Nephron progenitor cell (in vitro differentiated cells): ENCODE measurements around the gene SNX25.
"Not testable (repeated sequence)": the region's sequence is repeated elsewhere in the genome, so short reads cannot be mapped to it uniquely, and the experiment has no call there.

Source experiments
- DNase-seq: peaks from one replicate; pipeline ENCODE4 v3.0.0; 2021
- H3K27ac Mint-ChIP-seq: 2 replicates; pipeline ENCODE4 v1.8.0; 2021; ENCODE audit warnings: mild to moderate bottlenecking, moderate library complexity, mixed read lengths
- H3K27me3 Mint-ChIP-seq: 2 replicates; pipeline ENCODE4 v1.8.0; 2021; ENCODE audit warnings: mild to moderate bottlenecking, low read depth, mixed read lengths; ENCODE audit not compliant: poor library complexity
- H3K36me3 Mint-ChIP-seq: 2 replicates; pipeline ENCODE4 v1.8.0; 2021; ENCODE audit warnings: low read depth, mixed read lengths
- H3K4me1 Mint-ChIP-seq: 2 replicates; pipeline ENCODE4 v1.8.0; 2021; ENCODE audit warnings: mixed read lengths
- H3K4me3 Mint-ChIP-seq: 2 replicates; pipeline ENCODE4 v1.8.0; 2021; ENCODE audit warnings: mild to moderate bottlenecking, moderate library complexity, mixed read lengths
- H3K9me3 Mint-ChIP-seq: 2 replicates; pipeline ENCODE4 v1.8.0; 2021; ENCODE audit warnings: mild to moderate bottlenecking, moderate library complexity, mixed read lengths
- TF ChIP-seq, protein P1 (sequence below): fragments of 200-600 bp; sonication (generic); IDR thresholded peaks from 2 replicates; pipeline ENCODE4 v1.5.0; 2021; ENCODE audit warnings: antibody characterized with exemption

The SNX25 gene

DNA sequence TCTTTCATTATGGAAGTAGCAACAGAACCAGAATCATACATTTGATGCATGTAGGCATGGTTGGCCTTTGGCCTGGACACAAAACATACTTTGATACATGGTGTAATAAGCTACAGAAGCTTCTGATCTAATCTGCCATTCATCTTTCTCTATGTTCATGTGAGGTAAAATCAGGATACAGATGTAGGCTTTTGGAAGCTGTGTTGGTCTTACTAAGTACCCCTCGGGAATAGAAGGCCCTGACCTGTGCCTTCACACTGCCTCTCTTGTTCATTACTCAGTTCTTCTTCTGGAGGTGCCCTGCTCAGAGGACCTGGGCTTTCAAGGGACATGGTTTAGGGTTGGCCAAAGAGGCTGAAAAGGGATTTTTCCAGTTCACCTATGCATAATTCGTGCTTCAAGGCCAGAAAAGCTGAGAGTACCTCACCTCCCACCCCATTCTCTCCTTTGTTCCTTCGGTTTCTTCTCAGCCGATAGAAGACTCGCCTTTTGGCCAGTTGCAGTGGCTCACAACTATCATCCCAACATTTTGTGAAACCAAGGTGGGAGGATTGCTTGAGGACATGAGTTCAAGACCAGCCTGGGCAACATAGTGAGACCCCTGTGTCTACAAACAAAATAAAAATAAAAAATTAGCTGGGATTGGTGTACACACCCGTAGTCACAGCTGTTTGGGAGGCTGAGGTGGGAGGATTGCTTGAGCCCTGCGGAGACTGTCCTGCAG, 25.9 kb downstream of the SNX25 start:
- no peak for DNase-seq
- Mint-ChIP-seq H3K36me3 (peaks cover 18% of the 10 kb centered on the region), H3K4me1 (peaks cover 27% of the 10 kb centered on the region), H3K27ac (no peak overlapping the region), H3K27me3 (no peaks in the 10 kb centered on the region), H3K9me3 (peaks cover 22% of the 10 kb centered on the region), H3K4me3 (no peak overlapping the region)
- TF ChIP-seq, protein P1, sequence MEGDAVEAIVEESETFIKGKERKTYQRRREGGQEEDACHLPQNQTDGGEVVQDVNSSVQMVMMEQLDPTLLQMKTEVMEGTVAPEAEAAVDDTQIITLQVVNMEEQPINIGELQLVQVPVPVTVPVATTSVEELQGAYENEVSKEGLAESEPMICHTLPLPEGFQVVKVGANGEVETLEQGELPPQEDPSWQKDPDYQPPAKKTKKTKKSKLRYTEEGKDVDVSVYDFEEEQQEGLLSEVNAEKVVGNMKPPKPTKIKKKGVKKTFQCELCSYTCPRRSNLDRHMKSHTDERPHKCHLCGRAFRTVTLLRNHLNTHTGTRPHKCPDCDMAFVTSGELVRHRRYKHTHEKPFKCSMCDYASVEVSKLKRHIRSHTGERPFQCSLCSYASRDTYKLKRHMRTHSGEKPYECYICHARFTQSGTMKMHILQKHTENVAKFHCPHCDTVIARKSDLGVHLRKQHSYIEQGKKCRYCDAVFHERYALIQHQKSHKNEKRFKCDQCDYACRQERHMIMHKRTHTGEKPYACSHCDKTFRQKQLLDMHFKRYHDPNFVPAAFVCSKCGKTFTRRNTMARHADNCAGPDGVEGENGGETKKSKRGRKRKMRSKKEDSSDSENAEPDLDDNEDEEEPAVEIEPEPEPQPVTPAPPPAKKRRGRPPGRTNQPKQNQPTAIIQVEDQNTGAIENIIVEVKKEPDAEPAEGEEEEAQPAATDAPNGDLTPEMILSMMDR = no peak

DNA sequence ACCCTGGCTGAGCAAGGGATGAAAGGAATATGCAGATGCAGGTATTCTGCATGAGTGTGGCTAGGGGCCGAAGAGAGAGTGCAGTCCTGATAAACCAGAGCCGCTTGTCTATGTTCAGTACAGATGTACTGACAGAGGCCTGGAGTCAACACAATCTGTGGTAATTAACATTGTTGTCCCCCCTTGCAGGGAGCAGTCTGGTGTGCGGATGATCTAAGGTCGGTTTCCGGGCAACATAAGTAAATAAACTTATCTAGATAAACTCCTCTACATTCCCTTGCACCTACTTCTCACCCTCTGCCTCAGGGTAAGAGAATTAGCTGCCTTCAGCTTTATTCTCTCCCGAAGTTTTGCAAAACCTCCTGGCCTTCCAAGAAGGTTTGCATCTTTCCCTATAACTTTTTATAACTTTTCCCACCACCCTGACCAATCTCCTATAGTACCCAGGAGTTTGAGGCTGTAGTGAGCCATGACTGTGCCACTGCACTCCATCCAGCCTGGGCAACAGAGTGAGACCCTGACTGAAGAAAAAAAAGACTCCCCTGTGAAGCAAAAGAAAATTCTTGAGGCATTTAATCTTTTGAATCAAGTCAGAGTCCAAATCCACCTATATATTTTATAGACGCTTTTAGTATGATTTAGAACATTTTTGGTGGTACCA, 26.6 kb downstream of the SNX25 start:
- peaks cover 18% of the 10 kb centered on the region for H3K36me3 Mint-ChIP-seq
- peak overlapping the region; percentile 66 for H3K27ac Mint-ChIP-seq
- TF ChIP-seq, protein P1 = no peak
- H3K9me3 Mint-ChIP-seq = peaks cover 22% of the 10 kb centered on the region
- peaks cover 27% of the 10 kb centered on the region for H3K4me1 Mint-ChIP-seq
- no peak overlapping the region for H3K4me3 Mint-ChIP-seq
- DNase-seq = no peak
- H3K27me3 Mint-ChIP-seq = no peaks in the 10 kb centered on the region

DNA sequence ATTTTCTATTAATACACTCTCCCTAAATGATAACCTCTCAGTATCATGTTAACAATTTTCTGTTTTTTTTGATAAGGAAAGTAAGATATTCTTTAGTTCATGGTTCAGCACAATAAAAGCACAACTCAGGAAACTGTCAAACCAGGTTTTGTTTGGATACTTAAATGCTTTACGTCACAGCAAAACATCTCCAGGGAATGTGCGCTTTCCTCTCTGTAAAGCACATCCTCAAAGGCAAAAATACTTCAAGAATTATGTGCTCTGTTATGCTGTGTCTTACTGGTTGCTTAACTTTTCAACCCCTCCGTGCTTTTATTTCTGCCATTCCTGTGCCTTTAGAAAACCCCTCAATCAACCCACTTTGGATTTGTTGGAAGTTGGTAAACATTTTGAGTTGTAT, 27.8 kb downstream of the SNX25 start:
- no peak for DNase-seq
- Mint-ChIP-seq H3K4me3 (no peak overlapping the region), H3K27me3 (no peaks in the 10 kb centered on the region), H3K9me3 (peaks cover 32% of the 10 kb centered on the region), H3K4me1 (peaks cover 23% of the 10 kb centered on the region), H3K27ac (peak overlapping the region; percentile 91), H3K36me3 (peaks cover 25% of the 10 kb centered on the region)
- TF ChIP-seq, protein P1 = no peak

DNA sequence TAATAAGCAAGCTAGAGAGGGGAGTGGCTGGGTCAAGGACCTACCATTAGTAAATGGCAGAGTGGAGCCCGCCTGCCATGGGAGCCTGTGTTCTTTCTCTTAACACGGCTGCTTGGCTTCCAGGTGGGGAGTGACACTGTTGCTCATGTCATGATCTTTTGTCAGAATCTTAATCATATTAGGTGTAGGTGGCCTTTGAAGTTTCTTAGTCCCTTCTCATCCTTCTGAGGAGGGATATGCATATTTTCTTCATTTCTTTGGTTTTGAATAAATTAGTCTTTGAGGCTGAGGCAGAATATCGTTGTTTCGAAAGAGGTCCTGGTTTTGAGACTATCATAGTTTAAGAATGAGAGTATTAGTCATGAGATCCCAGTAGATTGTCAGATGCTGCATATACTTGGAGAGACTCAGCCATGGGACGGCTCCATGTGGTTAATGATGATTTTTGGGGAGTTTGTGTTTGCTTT, 28.9 kb downstream of the SNX25 start:
- Mint-ChIP-seq H3K4me3 (no peak overlapping the region), H3K27ac (no peak overlapping the region), H3K9me3 (peaks cover 36% of the 10 kb centered on the region), H3K4me1 (peaks cover 19% of the 10 kb centered on the region), H3K27me3 (no peaks in the 10 kb centered on the region), H3K36me3 (peaks cover 29% of the 10 kb centered on the region)
- TF ChIP-seq, protein P1 = no peak
- no peak for DNase-seq

DNA sequence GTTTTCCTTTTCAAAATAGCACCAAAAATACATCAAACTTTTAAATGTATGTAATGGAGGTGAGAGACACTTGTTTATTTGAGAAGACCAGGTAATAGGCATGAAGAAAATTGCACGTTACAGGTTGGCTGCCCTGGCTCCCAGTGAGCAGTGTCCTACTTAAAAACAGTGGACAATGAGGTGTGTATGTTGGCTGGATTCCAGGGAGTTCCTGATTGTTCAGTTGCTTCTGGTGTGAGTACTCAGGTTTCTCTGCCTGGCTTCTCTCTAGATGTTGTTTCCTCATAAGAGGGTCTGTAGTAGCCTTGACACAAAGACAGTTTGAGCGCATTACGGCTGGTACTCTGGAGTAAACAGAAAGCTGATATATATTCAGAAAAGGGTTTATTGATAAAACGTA, 29.4 kb downstream of the SNX25 start:
- no peaks in the 10 kb centered on the region for H3K27me3 Mint-ChIP-seq
- no peak overlapping the region for H3K4me3 Mint-ChIP-seq
- no peak overlapping the region for H3K27ac Mint-ChIP-seq
- TF ChIP-seq, protein P1 = no peak
- H3K36me3 Mint-ChIP-seq = peaks cover 33% of the 10 kb centered on the region
- no peak for DNase-seq
- peaks cover 36% of the 10 kb centered on the region for H3K9me3 Mint-ChIP-seq
- peaks cover 19% of the 10 kb centered on the region for H3K4me1 Mint-ChIP-seq

DNA sequence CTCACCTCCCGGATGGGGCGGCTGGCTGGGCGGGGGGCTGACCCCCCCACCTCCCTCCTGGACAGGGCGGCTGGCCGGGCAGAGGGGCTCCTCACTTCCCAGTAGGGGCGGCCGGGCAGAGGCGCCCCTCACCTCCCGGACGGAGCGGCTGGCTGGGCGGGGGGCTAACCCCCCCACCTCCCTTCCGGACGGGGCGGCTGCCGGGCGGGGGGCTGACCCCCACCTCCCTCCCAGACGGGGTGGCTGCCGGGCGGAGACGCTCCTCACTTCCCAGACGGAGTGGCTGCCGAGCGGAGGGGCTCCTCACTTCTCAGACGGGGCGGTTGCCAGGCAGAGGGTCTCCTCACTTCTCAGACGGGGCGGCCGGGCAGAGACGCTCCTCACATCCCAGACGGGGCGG, 31.1 kb downstream of the SNX25 start:
- peaks cover 34% of the 10 kb centered on the region for H3K36me3 Mint-ChIP-seq
- peaks cover 18% of the 10 kb centered on the region for H3K4me1 Mint-ChIP-seq
- not testable (repeated sequence) for H3K27me3 Mint-ChIP-seq, H3K27ac Mint-ChIP-seq, H3K4me3 Mint-ChIP-seq, DNase-seq
- peaks cover 36% of the 10 kb centered on the region for H3K9me3 Mint-ChIP-seq
